ENCODE data around the gene CDT1. TPM values are rescaled to one million over a fixed set of nuclear protein-coding genes. Genes with fewer than 3 reads are reported as not detected.
A peak's percentile ranks its signal among the peaks of the same experiment; 100 is the strongest.

The CDT1 gene
- total and polyA plus RNA-seq, 10 donors, result 1.00 to 17.2 (median 3.6) TPM

- TF ChIP-seq POLR2AphosphoS5 (IDR thresholded peaks at IDR 0.05) (no peak), POLR2A (IDR thresholded peaks at IDR 0.05) (no peak), CTCF (IDR thresholded peaks at IDR 0.05 in 8 of 11, conservative IDR thresholded peaks at IDR 0.05 in 3 of 11) (no peak)
- H3K36me3 ChIP-seq, result peaks cover 0 to 55% (median 6%) of the 10 kb centered on the region in 6 donors
- intact Hi-C loops (cut with DNase I; ENCODE audit: low total_unique reads), result no loop called here
- peaks cover 0 to 8% (median 0%) of the 10 kb centered on the region in 8 donors for H3K9me3 ChIP-seq
- H3K4me3 ChIP-seq, result no peak overlapping the region
- peak overlapping the region in 1 of 8 donors; percentile 27 for H3K27ac ChIP-seq
- no peaks in the 10 kb centered on the region for H3K27me3 ChIP-seq (replicated peaks in 1 of 7)
- peaks cover 32 to 97% (median 73%) of the 10 kb centered on the region in 6 donors for H3K4me1 ChIP-seq
- WGBS, 5 donors, result 65 to 99% (median 86%) methylated on average over 6 to 10 of the region's 10 CpGs
- no peak for DNase-seq
Observed at GRCh38 chr16:88761830-88762229, 41.8 kb upstream of the CDT1 start.

- 76 to 82% (median 79%) methylated on average over 7 to 16 of the region's 16 CpGs for WGBS, 5 donors
- H3K4me1 ChIP-seq, result peaks cover 38 to 100% (median 78%) of the 10 kb centered on the region in 6 donors
- DNase-seq, result no peak
- H3K27me3 ChIP-seq (replicated peaks in 1 of 7), result no peaks in the 10 kb centered on the region
- TF ChIP-seq POLR2A (IDR thresholded peaks at IDR 0.05), result no peak
- TF ChIP-seq POLR2AphosphoS5 (IDR thresholded peaks at IDR 0.05), result no peak
- no peak for TF ChIP-seq CTCF (IDR thresholded peaks at IDR 0.05 in 8 of 11, conservative IDR thresholded peaks at IDR 0.05 in 3 of 11)
- H3K9me3 ChIP-seq, result peaks cover 0 to 8% (median 0%) of the 10 kb centered on the region in 8 donors
- peak overlapping the region in 1 of 8 donors; percentile 27 for H3K27ac ChIP-seq
- H3K36me3 ChIP-seq, result peaks cover 0 to 55% (median 6%) of the 10 kb centered on the region in 6 donors
- no peak overlapping the region for H3K4me3 ChIP-seq
- intact Hi-C loops (cut with DNase I; ENCODE audit: low total_unique reads), result no loop called here
Observed at GRCh38 chr16:88762258-88762870, 41.2 kb upstream of the CDT1 start.

GRCh38 chr16:88762941-88763340 lies 40.6 kb upstream of the CDT1 start:
- Histone ChIP-seq H3K4me1 (peaks cover 44 to 100% (median 79%) of the 10 kb centered on the region in 6 donors), H3K36me3 (peaks cover 0 to 55% (median 6%) of the 10 kb centered on the region in 6 donors), H3K4me3 (no peak overlapping the region), H3K9me3 (peaks cover 0 to 8% (median 0%) of the 10 kb centered on the region in 8 donors), H3K27me3 (replicated peaks in 1 of 7) (no peaks in the 10 kb centered on the region), H3K27ac (no peak overlapping the region)
- TF ChIP-seq POLR2AphosphoS5 (IDR thresholded peaks at IDR 0.05) (peak in 1 of 3 donors; percentile 3), CTCF (IDR thresholded peaks at IDR 0.05 in 8 of 11, conservative IDR thresholded peaks at IDR 0.05 in 3 of 11) (no peak)
- intact Hi-C loops (cut with DNase I; ENCODE audit: low total_unique reads), result no loop called here
- WGBS, 5 donors, result 74 to 93% (median 85%) methylated on average over 6 to 10 of the region's 10 CpGs
- DNase-seq, result no peak

- peaks cover 0 to 7% (median 0%) of the 10 kb centered on the region in 8 donors for H3K9me3 ChIP-seq
- H3K36me3 ChIP-seq, result peaks cover 0 to 50% (median 6%) of the 10 kb centered on the region in 6 donors
- H3K27me3 ChIP-seq (replicated peaks in 1 of 7), result no peaks in the 10 kb centered on the region
- peak overlapping the region in 1 of 8 donors; percentile 14 for H3K27ac ChIP-seq
- intact Hi-C loops (cut with DNase I; ENCODE audit: low total_unique reads), result no loop called here
- 68 to 81% (median 77%) methylated on average over 11 to 14 of the region's 14 CpGs for WGBS, 5 donors
- peaks cover 50 to 100% (median 79%) of the 10 kb centered on the region in 6 donors for H3K4me1 ChIP-seq
- TF ChIP-seq POLR2AphosphoS5 (IDR thresholded peaks at IDR 0.05), result peak in 2 of 3 donors; percentile 4 to 8
- no peak for TF ChIP-seq CTCF (IDR thresholded peaks at IDR 0.05 in 8 of 11, conservative IDR thresholded peaks at IDR 0.05 in 3 of 11)
- TF ChIP-seq POLR2A (IDR thresholded peaks at IDR 0.05), result no peak
- H3K4me3 ChIP-seq, result no peak overlapping the region
- no peak for DNase-seq
Observed at GRCh38 chr16:88763502-88764053, 40.0 kb upstream of the CDT1 start.

Measured in spleen (tissue), 11 donors.